Adrenal gland (tissue), 12 donors: Measurements from ENCODE around the gene GATA5. TPM values are rescaled to one million over a fixed set of nuclear protein-coding genes. Genes with fewer than 3 reads are reported as not detected.

Source experiments
- DNase-seq, 7 donors: peaks; one replicate each; pipeline ENCODE4 v3.0.0-alpha.2; 2019 to 2020
- H3K27ac ChIP-seq, 5 donors: fragments of 200-600 bp; sonication (generic) in 4 of 5; 1 replicate in 3 of 5; 2 replicates in 2 of 5; pipeline versions ENCODE4 v1.5.1 to v1.8.0; 2016 to 2020; ENCODE audit warnings: mild to moderate bottlenecking in 1 of 5
- H3K27me3 ChIP-seq: fragments of 200-600 bp; 2 replicates; pipeline ENCODE4 v1.8.0; 2021
- H3K36me3 ChIP-seq, 2 donors: fragments of 200-600 bp; replicated peaks in 1 of 2; 1 replicate in 1 of 2; 2 replicates in 1 of 2; pipeline versions ENCODE4 v1.5.1 to v1.8.0; 2018 to 2022
- H3K4me1 ChIP-seq, 2 donors: fragments of 200-600 bp; replicated peaks in 1 of 2; 1 replicate in 1 of 2; 2 replicates in 1 of 2; pipeline versions ENCODE4 v1.5.1 to v1.8.0; 2018 to 2021
- H3K4me3 ChIP-seq, 4 donors: fragments of 200-600 bp; sonication (generic) in 3 of 4; one replicate each; pipeline ENCODE4 v1.5.1; 2016 to 2018
- H3K9me3 ChIP-seq, 3 donors: fragments of 200-600 bp; sonication (generic) in 1 of 3; replicated peaks in 1 of 3; 1 replicate in 2 of 3; 2 replicates in 1 of 3; pipeline versions ENCODE4 v1.5.1 to v1.8.0; 2016 to 2021
- POLR2A ChIP-seq, 2 donors: fragments of 450-650 bp; IDR thresholded peaks; one replicate each; pipeline ENCODE4 v1.6.1; 2017; ENCODE audit warnings: antibody characterized with exemption in 2 of 2, mild to moderate bottlenecking in 2 of 2, moderate library complexity in 1 of 2
- WGBS, 4 donors: extraction: QIAGEN DNeasy Blood & Tissue Kit in 2 of 4; methylation state at CpG; one replicate each; pipeline versions ENCODE4 v1.1.5 to v1.1.7; 2013 to 2017; 5-methylcytosine and 5-hydroxymethylcytosine counted together
- intact Hi-C, 2 donors: fragments of 100-400 bp; cut with DNase I; formaldehyde crosslinking; loops; one replicate each; pipeline versions ENCODE4 v1.14.1 to v1.15.0; 2022 to 2023
- polyA plus RNA-seq, 3 donors: library from polyadenylated mRNA; stranded (reverse); fragments of 200-250 nt in 2 of 3; fragments of 350-450 nt in 1 of 3; fragmentation: Illumina TruSeq in 1 of 3; extraction: RNeasy Lipid Tissue Mini Kit (QIAGEN cat#74804) in 1 of 3; gene quantifications; one replicate each; pipeline ENCODE4 v1.2.3, GENCODE V29; 2013 to 2014
- total RNA-seq, 9 donors: library from RNA; depleted of rRNA in 4 of 9; stranded (reverse); fragments of >200 nt in 4 of 9; fragments of 120-200 nt in 1 of 9; fragmentation: NEBNext Ultra II Directional in 1 of 9; extraction: Animal tissue kit (Norgen Biotek cat#: 25700) in 1 of 9; gene quantifications; one replicate each; pipeline versions ENCODE4 v1.1.0 to v1.2.4, GENCODE V29; 2013 to 2023
- TF ChIP-seq, protein P1 (sequence below), 6 experiments: fragments of 450-650 bp in 4 of 6; fragments of 200-600 bp in 2 of 6; sonication (generic) in 1 of 6; IDR thresholded peaks; 1 replicate in 5 of 6; 2 replicates in 1 of 6; pipeline versions ENCODE4 v1.5.1 to v1.8.0; 2016 to 2021; ENCODE audit warnings: antibody characterized with exemption in 6 of 6, mild to moderate bottlenecking in 2 of 6, moderate library complexity in 1 of 6
- donor health status: healthy with polysubstance abuse.
- donor health status: Bipolar disorder and iron deficiency.
- donor health status: DM: yes; HTN: yes; CAD: no.
- donor health status: DM: no; HTN: no; CAD: no.
- donor health status: DM: no; HTN: no; CAD: no.
- donor health status: DM: yes; HTN: yes; CAD: no.

GATA5 gene
- total and polyA plus RNA-seq, 12 donors, result 0.67 to 12.0 (median 5.7) TPM

- DNase-seq, result peak in 3 of 7 donors; percentile 26 to 44 (median 42)
- Histone ChIP-seq H3K27ac (peak overlapping the region in 4 of 5 donors; percentile 6 to 85 (median 46)), H3K36me3 (no peaks in the 10 kb centered on the region), H3K4me1 (peaks cover 3 to 35% of the 10 kb centered on the region in 2 donors), H3K4me3 (no peak overlapping the region), H3K9me3 (no peaks in the 10 kb centered on the region), H3K27me3 (no peaks in the 10 kb centered on the region)
- intact Hi-C loops, result loop anchor here (5.0 to 10.0 kb wide), 3 partner anchors 83 to 300 kb away; partner anchors contain the start of genes ADRM1 (in 1 of the 2) and MRGBP (in 1 of the 2)
- no peak for TF ChIP-seq POLR2A (IDR thresholded peaks at IDR 0.05)
- TF ChIP-seq, protein P1, sequence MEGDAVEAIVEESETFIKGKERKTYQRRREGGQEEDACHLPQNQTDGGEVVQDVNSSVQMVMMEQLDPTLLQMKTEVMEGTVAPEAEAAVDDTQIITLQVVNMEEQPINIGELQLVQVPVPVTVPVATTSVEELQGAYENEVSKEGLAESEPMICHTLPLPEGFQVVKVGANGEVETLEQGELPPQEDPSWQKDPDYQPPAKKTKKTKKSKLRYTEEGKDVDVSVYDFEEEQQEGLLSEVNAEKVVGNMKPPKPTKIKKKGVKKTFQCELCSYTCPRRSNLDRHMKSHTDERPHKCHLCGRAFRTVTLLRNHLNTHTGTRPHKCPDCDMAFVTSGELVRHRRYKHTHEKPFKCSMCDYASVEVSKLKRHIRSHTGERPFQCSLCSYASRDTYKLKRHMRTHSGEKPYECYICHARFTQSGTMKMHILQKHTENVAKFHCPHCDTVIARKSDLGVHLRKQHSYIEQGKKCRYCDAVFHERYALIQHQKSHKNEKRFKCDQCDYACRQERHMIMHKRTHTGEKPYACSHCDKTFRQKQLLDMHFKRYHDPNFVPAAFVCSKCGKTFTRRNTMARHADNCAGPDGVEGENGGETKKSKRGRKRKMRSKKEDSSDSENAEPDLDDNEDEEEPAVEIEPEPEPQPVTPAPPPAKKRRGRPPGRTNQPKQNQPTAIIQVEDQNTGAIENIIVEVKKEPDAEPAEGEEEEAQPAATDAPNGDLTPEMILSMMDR (IDR thresholded peaks at IDR 0.05), result no peak
- WGBS, 4 donors, result 63 to 70% (median 66%) methylated on average over 10 to 26 of the region's 26 CpGs
These were observed 19.4 kb upstream of the GATA5 start for GRCh38 chr20:62494980-62495748.

- intact Hi-C loops, result loop anchor here (5.0 to 10.0 kb wide), 3 partner anchors 82 to 300 kb away; partner anchors contain the start of genes ADRM1 (in 1 of the 2) and MRGBP (in 1 of the 2)
- DNase-seq, result no peak
- TF ChIP-seq, protein P1 (IDR thresholded peaks at IDR 0.05), result no peak
- no peak for TF ChIP-seq POLR2A (IDR thresholded peaks at IDR 0.05)
- no peaks in the 10 kb centered on the region for H3K27me3 ChIP-seq
- H3K4me3 ChIP-seq, result no peak overlapping the region
- peaks cover 6 to 38% of the 10 kb centered on the region in 2 donors for H3K4me1 ChIP-seq
- H3K36me3 ChIP-seq, result no peaks in the 10 kb centered on the region
- H3K27ac ChIP-seq, result peak overlapping the region in 2 of 5 donors; percentile 74 to 85
- no peaks in the 10 kb centered on the region for H3K9me3 ChIP-seq
- 17 to 60% (median 41%) methylated on average over 3 to 7 of the region's 7 CpGs for WGBS, 4 donors
These were observed 18.7 kb upstream of the GATA5 start for GRCh38 chr20:62494537-62494936.

DNA sequence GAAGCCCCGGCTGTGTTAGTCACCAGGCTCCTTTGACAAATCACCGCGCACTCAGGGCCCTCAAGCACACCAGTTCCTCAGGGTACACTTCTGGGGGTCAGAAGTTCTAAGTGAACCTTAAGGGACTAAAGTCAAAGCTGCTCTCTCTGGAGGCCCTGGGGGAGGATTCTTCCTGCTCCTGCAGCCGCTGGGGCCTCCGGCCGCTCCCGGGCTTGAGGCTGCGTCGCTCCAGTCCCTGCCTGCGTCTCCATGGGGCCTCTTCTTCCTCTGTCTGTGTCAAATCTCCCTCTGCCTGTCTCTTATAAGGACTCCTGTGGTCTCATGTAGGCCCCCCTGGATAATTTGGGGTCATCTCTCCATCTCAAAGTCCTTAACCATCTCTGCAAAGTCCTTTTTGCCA, 18.1 kb upstream of the GATA5 start:
- Histone ChIP-seq H3K4me3 (no peak overlapping the region), H3K4me1 (peaks cover 6 to 38% of the 10 kb centered on the region in 2 donors), H3K27ac (peak overlapping the region in 1 of 5 donors; percentile 74), H3K27me3 (no peaks in the 10 kb centered on the region), H3K9me3 (no peaks in the 10 kb centered on the region), H3K36me3 (no peaks in the 10 kb centered on the region)
- TF ChIP-seq, protein P1 (IDR thresholded peaks at IDR 0.05), result no peak
- TF ChIP-seq POLR2A (IDR thresholded peaks at IDR 0.05), result no peak
- DNase-seq, result no peak
- WGBS, 4 donors, result 90 to 96% (median 95%) methylated on average over 3 to 10 of the region's 10 CpGs
- intact Hi-C loops, result loop anchor here (5.0 to 10.0 kb wide), 3 partner anchors 82 to 301 kb away; partner anchors contain the start of genes ADRM1 (in 1 of the 2) and MRGBP (in 1 of the 2)

DNA sequence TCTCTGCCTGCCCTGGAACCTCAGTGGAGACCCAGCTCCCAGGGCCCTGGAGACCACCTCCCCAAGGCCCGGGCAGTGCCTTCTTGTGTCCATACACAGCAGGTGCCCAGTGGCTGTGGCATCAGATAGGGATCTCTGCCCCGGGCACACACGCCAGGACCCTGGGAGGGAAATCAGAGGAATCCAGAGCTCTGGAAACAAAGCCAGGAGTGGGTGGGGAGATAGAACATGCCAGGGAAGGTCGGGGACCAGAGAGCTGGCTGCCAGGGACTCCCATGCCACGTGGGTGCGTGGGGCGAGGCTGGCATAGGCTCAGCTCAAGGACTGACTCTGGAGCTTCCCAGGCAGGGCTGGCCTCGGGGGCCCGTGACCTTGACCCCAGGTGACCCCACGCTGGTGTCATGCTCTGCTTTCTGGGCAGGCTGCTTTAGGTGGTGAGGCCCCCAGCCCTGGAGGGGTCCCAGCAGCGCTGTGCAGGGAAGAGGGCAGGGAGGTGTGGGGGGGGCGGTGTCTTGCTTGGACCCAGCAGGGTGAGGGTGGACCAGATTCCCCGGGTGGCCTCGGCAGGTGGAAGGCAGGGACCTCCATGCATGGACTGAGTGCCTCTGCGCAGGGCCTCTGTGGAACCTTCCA, 17.6 kb upstream of the GATA5 start:
- H3K9me3 ChIP-seq, result no peaks in the 10 kb centered on the region
- no peaks in the 10 kb centered on the region for H3K27me3 ChIP-seq
- WGBS, 4 donors, result 61 to 96% (median 69%) methylated on average over 4 to 15 of the region's 15 CpGs
- DNase-seq, result peak; percentile 58 to 81 (median 79)
- no peak for TF ChIP-seq POLR2A (IDR thresholded peaks at IDR 0.05)
- TF ChIP-seq, protein P1 (IDR thresholded peaks at IDR 0.05), result no peak
- no peak overlapping the region for H3K4me3 ChIP-seq
- H3K4me1 ChIP-seq, result peaks cover 6 to 38% of the 10 kb centered on the region in 2 donors
- no peaks in the 10 kb centered on the region for H3K36me3 ChIP-seq
- intact Hi-C loops, result loop anchor here (5.0 to 10.0 kb wide), 3 partner anchors 81 to 301 kb away; partner anchors contain the start of genes ADRM1 (in 1 of the 2) and MRGBP (in 1 of the 2)
- peak overlapping the region in 1 of 5 donors; percentile 74 for H3K27ac ChIP-seq
